CD4-positive, alpha-beta T cell treated with Interleukin-15 for 1 hour (primary cell): ENCODE data around the gene TMEM51.
"Not testable (repeated sequence)": the region's sequence is repeated elsewhere in the genome, so short reads cannot be mapped to it uniquely, and the experiment has no call there.

ENCODE experiments used
- DNase-seq: peaks from one replicate; pipeline ENCODE4 v3.0.0-alpha.2; 2020

The TMEM51 gene

DNA sequence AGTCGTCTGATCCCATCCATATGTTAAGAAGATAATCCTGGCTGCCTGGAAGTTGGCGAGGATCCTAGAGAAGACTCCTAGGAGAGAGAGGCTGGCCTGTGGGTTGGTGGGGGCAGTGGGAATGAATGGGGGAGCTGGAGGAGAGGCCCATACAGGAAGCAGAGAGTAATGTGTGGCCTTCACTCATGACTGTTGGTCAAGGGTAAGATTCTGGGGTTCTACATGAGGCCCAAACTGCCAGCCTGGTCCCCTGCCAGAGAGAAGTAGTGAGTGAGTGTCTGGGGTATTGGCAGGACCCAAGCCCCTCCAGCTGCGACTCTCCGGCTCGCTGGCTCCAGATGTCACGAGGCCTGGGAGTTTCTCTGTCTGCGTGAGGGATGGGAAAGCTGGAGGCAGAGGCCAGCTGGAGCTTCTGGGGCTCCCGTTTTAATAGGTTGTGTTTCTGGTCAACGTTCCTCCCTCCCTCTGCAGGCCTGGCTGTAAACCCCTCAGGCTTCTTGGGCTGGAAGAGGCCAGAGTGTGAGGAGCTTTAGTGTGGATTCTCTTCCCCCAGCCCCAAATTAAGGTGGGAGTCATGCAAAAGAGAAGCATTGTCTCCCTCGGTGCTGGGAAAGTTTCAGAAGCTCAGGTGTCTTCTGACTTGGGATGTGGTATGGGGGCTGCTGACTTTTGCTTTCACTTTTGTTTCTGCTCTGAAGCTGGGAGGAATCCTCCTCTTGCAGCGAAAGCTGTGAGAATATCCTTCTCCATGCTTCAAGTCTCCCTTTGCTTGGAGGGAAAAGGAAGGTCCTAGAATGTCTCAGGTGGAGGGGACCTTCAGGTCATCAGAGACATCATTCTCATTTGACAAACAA, 2.6 kb downstream of the TMEM51 start:
- no peak for DNase-seq

GRCh38 chr1:15156807-15157380, 3.3 kb downstream of the TMEM51 start:
- DNase-seq, result no peak

DNA sequence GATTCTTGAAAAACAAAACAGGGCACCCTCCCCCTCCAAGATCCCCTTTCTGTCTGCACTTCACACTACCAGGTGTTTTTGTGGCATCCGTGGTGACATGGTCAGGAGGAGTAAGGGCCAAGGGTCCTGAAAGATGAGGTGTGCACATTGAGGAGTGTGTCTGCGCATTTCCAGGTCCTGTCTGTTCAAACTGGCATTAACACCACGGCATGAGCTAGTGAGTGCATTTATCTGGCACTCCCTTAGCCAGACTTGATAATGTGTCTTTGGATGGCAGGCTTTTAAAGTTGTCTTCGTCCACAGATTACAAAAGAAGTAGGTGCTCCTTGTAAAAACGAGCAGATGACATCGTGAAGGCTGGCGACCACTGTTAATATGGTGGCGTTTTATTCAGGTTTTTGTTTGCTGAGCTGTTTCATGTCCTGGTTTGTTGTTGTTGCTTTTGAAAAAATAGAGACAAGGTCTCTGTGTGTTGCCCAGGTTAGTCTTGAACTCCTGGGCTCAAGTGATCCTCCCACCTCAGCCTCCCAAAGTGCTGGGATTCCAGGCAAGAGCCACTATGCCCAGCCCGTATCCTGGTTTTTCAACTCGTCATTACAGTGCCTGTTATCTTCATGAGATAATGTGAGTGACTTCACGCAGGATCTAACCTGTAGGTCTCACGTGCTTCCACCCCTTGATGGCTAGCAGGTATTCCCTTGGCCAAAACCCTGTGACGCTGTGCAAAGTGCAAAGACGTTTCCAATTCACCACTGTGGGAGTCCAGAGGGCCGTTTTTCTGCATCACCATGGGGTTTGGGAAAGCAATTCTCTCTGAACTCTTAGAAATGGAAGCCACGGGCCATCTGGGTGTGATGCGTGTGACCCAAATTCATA, 4.2 kb downstream of the TMEM51 start:
- no peak for DNase-seq

DNA sequence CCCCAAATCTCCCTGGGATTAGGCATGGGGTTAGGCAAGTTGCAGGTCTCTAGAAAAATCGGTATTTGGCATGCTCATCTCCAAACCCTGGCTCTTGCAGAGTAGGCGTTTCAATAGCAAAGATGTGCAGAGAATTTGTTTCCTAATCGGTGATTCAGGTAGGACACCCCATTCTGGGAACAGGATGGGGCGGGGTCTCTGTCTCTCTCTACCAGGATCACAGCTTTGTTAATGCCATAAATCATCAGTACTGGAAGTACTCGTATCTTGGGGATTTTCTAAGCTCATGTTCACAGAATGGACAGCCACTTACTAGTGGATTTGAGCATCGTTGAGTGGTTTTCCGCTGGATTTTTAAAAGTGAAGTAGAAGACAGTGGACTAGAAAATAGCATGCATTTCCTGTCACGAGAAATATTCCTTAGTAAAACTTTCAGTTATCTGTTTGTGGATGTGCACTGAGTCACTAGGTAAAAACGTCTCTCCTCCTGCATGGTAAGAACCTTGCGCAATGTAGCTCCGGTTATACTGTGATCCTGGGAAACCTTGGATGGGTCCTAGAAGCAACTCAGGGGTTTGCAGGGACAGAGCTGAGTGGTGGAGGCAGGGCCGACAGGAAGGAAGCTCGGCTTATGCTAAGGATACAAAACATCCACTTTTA, 5.1 kb downstream of the TMEM51 start:
- DNase-seq, result no peak

- DNase-seq, result no peak
These were observed 5.6 kb downstream of the TMEM51 start for GRCh38 chr1:15159166-15159555.

GRCh38 chr1:15160626-15161025, 7.1 kb downstream of the TMEM51 start:
- DNase-seq, result no peak

- DNase-seq, result no peak
These were observed 13.8 kb downstream of the TMEM51 start for GRCh38 chr1:15167386-15167785.

DNA sequence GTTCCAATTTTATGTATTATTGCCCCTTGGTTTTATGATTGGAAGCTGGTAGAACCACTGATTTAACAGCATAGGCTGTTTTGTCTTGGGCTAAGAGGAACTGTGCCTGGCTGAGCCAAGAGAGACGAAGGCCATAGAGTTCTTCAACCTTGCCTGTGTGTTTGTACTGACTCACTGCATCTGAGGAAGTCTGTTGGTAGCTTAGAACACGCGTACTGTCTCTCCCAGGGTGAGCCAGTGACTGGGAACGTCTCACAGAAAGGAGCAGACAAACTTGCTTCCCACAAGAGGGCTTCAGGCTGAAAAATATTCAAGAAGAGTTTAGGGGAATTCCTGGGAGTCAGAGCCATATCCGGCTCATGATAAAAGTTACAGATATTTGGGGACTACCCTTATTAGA, 14.9 kb downstream of the TMEM51 start:
- DNase-seq, result no peak

DNA sequence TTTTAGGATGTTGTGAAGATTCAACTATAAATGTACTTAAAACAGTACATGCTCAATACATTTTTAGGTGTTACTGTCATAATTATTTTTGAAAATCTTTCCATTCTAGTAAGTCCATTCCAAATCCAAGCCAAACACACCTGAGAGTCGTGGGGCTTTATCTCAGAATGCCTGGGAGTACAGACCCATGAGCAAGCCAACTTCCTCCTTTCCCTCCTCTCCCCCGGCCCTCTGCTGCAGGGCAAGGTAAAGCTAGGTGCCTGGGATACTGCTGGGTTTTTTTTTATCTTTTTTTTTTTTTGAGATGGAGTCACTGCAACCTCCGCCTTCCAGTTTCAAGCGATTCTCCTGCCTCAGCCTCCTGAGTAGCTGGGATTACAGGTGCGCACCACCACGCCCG, 16.5 kb downstream of the TMEM51 start:
- no peak for DNase-seq

- no peak for DNase-seq
These were observed 17.8 kb downstream of the TMEM51 start for GRCh38 chr1:15171271-15171908.

GRCh38 chr1:15172405-15173259, 19.1 kb downstream of the TMEM51 start:
- DNase-seq, result no peak

GRCh38 chr1:15173863-15174614, 20.5 kb downstream of the TMEM51 start:
- no peak for DNase-seq

- no peak for DNase-seq
These were observed 21.1 kb downstream of the TMEM51 start for GRCh38 chr1:15174615-15174983.

DNA sequence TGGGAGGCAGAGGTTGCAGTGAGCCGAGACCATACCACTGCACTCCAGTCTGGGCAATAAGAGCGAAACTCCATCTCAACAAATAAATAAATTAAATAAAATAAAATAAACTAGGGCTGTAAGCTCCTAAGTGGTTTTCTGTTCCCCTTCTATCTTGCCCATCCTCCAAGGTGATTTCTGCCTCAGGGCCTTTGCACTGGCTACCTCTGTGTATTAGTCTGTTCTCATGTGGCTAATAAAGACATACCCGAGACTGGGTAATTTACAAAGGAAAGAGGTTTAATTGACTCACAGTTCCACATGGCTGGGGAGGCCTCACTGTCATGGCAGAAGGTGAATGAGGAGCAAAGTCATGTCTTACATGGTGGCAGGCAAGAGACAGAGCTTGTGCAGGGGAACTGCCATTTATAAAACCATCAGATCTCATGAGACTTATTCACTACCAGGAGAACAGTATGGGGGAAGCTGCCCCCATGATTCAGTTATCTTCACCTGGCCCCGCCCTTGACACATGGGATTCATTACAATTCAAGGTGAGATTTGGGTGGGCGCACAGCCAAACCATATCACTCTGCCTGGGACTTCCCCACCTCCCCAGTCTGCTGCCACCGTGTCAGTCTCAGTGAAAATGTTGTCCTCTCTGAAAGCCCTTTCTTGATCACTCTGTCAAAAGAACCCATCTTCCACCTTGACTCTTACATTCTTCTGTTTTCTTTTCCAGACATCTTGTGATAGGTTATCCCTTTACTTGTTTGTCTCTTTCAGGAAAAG, 22.0 kb downstream of the TMEM51 start:
- not testable (repeated sequence) for DNase-seq

- DNase-seq, result no peak
These were observed 22.6 kb downstream of the TMEM51 start for GRCh38 chr1:15176120-15176519.

- DNase-seq, result no peak
These were observed 23.5 kb downstream of the TMEM51 start for GRCh38 chr1:15176898-15177665.

GRCh38 chr1:15177710-15178166, 24.2 kb downstream of the TMEM51 start:
- DNase-seq, result no peak

- no peak for DNase-seq
These were observed 25.3 kb downstream of the TMEM51 start for GRCh38 chr1:15178571-15179484.
